ENCODE measurements around the gene NAB2.
"Not testable (repeated sequence)": the region's sequence is repeated elsewhere in the genome, so short reads cannot be mapped to it uniquely, and the experiment has no call there.

The NAB2 gene

GRCh38 chr12:57053146-57053545 lies 35.8 kb upstream of the NAB2 start:
- peaks cover 41% of the 10 kb centered on the region for H3K36me3 Mint-ChIP-seq (ENCODE audit: low read depth)
- not testable (repeated sequence) for H3K27me3 Mint-ChIP-seq, ATAC-seq, H3K4me3 Mint-ChIP-seq, DNase-seq, H3K9me3 Mint-ChIP-seq, H3K27ac Mint-ChIP-seq
- H3K4me1 Mint-ChIP-seq, result peaks cover 28% of the 10 kb centered on the region

- not testable (repeated sequence) for H3K4me3 Mint-ChIP-seq, DNase-seq, ATAC-seq, H3K27me3 Mint-ChIP-seq, H3K27ac Mint-ChIP-seq, H3K9me3 Mint-ChIP-seq
- Mint-ChIP-seq H3K4me1 (peaks cover 28% of the 10 kb centered on the region), H3K36me3 (ENCODE audit: low read depth) (peaks cover 48% of the 10 kb centered on the region)
Measured at GRCh38 chr12:57053901-57054300, 35.0 kb upstream of the NAB2 start.

- H3K27me3 Mint-ChIP-seq, result no peaks in the 10 kb centered on the region
- peaks cover 29% of the 10 kb centered on the region for H3K4me1 Mint-ChIP-seq
- H3K4me3 Mint-ChIP-seq, result no peak overlapping the region
- H3K36me3 Mint-ChIP-seq (ENCODE audit: low read depth), result peaks cover 63% of the 10 kb centered on the region
- DNase-seq (no peak), ATAC-seq (no peak)
- H3K27ac Mint-ChIP-seq, result no peak overlapping the region
- no peaks in the 10 kb centered on the region for H3K9me3 Mint-ChIP-seq
Measured at GRCh38 chr12:57055824-57056223, 33.1 kb upstream of the NAB2 start.

GRCh38 chr12:57057067-57057751 lies 31.7 kb upstream of the NAB2 start:
- Mint-ChIP-seq H3K27me3 (no peaks in the 10 kb centered on the region), H3K4me3 (no peak overlapping the region), H3K27ac (peak overlapping the region; percentile 12), H3K9me3 (no peaks in the 10 kb centered on the region), H3K4me1 (peaks cover 30% of the 10 kb centered on the region), H3K36me3 (ENCODE audit: low read depth) (peaks cover 70% of the 10 kb centered on the region)
- ATAC-seq (no peak), DNase-seq (no peak)

GRCh38 chr12:57058454-57058853 lies 30.5 kb upstream of the NAB2 start:
- H3K4me3 Mint-ChIP-seq, result no peak overlapping the region
- ATAC-seq (no peak), DNase-seq (no peak)
- H3K27me3 Mint-ChIP-seq, result no peaks in the 10 kb centered on the region
- no peaks in the 10 kb centered on the region for H3K9me3 Mint-ChIP-seq
- H3K4me1 Mint-ChIP-seq, result peaks cover 41% of the 10 kb centered on the region
- peak overlapping the region; percentile 44 for H3K27ac Mint-ChIP-seq
- H3K36me3 Mint-ChIP-seq (ENCODE audit: low read depth), result peaks cover 74% of the 10 kb centered on the region

- H3K27me3 Mint-ChIP-seq, result no peaks in the 10 kb centered on the region
- DNase-seq (peak; percentile 45), ATAC-seq (peak; percentile 73)
- H3K9me3 Mint-ChIP-seq, result peaks cover 5% of the 10 kb centered on the region
- H3K36me3 Mint-ChIP-seq (ENCODE audit: low read depth), result peaks cover 69% of the 10 kb centered on the region
- peak overlapping the region; percentile 97 for H3K27ac Mint-ChIP-seq
- H3K4me3 Mint-ChIP-seq, result peak overlapping the region; percentile 78
- H3K4me1 Mint-ChIP-seq, result peaks cover 82% of the 10 kb centered on the region
Measured at GRCh38 chr12:57063991-57064685, 24.8 kb upstream of the NAB2 start.

- H3K27me3 Mint-ChIP-seq, result no peaks in the 10 kb centered on the region
- H3K36me3 Mint-ChIP-seq (ENCODE audit: low read depth), result peaks cover 73% of the 10 kb centered on the region
- H3K27ac Mint-ChIP-seq, result peak overlapping the region; percentile 97
- no peak for ATAC-seq
- peak overlapping the region; percentile 30 for H3K4me3 Mint-ChIP-seq
- peaks cover 5% of the 10 kb centered on the region for H3K9me3 Mint-ChIP-seq
- no peak for DNase-seq
- H3K4me1 Mint-ChIP-seq, result peaks cover 95% of the 10 kb centered on the region
Measured at GRCh38 chr12:57066245-57066644, 22.7 kb upstream of the NAB2 start.

- peak; percentile 54 for DNase-seq
- peak; percentile 85 for ATAC-seq
- Mint-ChIP-seq H3K27me3 (no peaks in the 10 kb centered on the region), H3K27ac (peak overlapping the region; percentile 97), H3K36me3 (ENCODE audit: low read depth) (peaks cover 67% of the 10 kb centered on the region), H3K9me3 (peaks cover 5% of the 10 kb centered on the region), H3K4me3 (peak overlapping the region; percentile 58), H3K4me1 (peaks cover 77% of the 10 kb centered on the region)
Measured at GRCh38 chr12:57069523-57069922, 19.4 kb upstream of the NAB2 start.

GRCh38 chr12:57072661-57073060 lies 16.3 kb upstream of the NAB2 start:
- DNase-seq (no peak), ATAC-seq (no peak)
- H3K4me1 Mint-ChIP-seq, result peaks cover 59% of the 10 kb centered on the region
- peaks cover 54% of the 10 kb centered on the region for H3K36me3 Mint-ChIP-seq (ENCODE audit: low read depth)
- H3K9me3 Mint-ChIP-seq, result no peaks in the 10 kb centered on the region
- no peaks in the 10 kb centered on the region for H3K27me3 Mint-ChIP-seq
- peak overlapping the region; percentile 26 for H3K27ac Mint-ChIP-seq
- H3K4me3 Mint-ChIP-seq, result no peak overlapping the region

- H3K27ac Mint-ChIP-seq, H3K9me3 Mint-ChIP-seq, H3K27me3 Mint-ChIP-seq, DNase-seq, H3K4me3 Mint-ChIP-seq, ATAC-seq: not testable (repeated sequence)
- H3K36me3 Mint-ChIP-seq (ENCODE audit: low read depth), result peaks cover 51% of the 10 kb centered on the region
- peaks cover 52% of the 10 kb centered on the region for H3K4me1 Mint-ChIP-seq
Measured at GRCh38 chr12:57073566-57074450, 15.1 kb upstream of the NAB2 start.

GRCh38 chr12:57078519-57079404 lies 10.2 kb upstream of the NAB2 start, which contains the start of gene NEMP1:
NEMP1 (minus strand) TSS chr12:57078791; CDS start chr12:57078745, 46 bp downstream.
- Mint-ChIP-seq H3K4me1 (peaks cover 44% of the 10 kb centered on the region), H3K27ac (peak within 1 kb of the TSS; percentile 95), H3K9me3 (no peaks in the 10 kb centered on the region), H3K27me3 (no peaks in the 10 kb centered on the region), H3K36me3 (ENCODE audit: low read depth) (peaks cover 18% of the 10 kb centered on the region), H3K4me3 (peak within 1 kb of the TSS; percentile 97)
- ATAC-seq, result peak; percentile 97
- DNase-seq, result peak; percentile 91

GRCh38 chr12:57079821-57080220 lies 9.1 kb upstream of the NAB2 start:
- Mint-ChIP-seq H3K36me3 (ENCODE audit: low read depth) (peaks cover 11% of the 10 kb centered on the region), H3K9me3 (no peaks in the 10 kb centered on the region), H3K27ac (peak overlapping the region; percentile 95), H3K27me3 (no peaks in the 10 kb centered on the region), H3K4me3 (peak overlapping the region; percentile 97), H3K4me1 (peaks cover 45% of the 10 kb centered on the region)
- ATAC-seq (no peak), DNase-seq (no peak)

- peaks cover 13% of the 10 kb centered on the region for H3K36me3 Mint-ChIP-seq (ENCODE audit: low read depth)
- no peak for ATAC-seq
- no peak overlapping the region for H3K27ac Mint-ChIP-seq
Measured at GRCh38 chr12:57080855-57081254, 8.1 kb upstream of the NAB2 start.

More at GRCh38 chr12:57080855-57081254, 8.1 kb upstream of the NAB2 start:
- H3K27me3 Mint-ChIP-seq, result no peaks in the 10 kb centered on the region
- DNase-seq, result no peak
- no peak overlapping the region for H3K4me3 Mint-ChIP-seq
- H3K4me1 Mint-ChIP-seq, result peaks cover 55% of the 10 kb centered on the region
- H3K9me3 Mint-ChIP-seq, result no peaks in the 10 kb centered on the region

All from activated naive CD8-positive, alpha-beta T cell treated with anti-CD3 and anti-CD28 coated beads, Interleukin-2, amount 50 U/mL, for 24 hours (primary cell).